ENCODE results near the gene SCN2A.

DNA sequence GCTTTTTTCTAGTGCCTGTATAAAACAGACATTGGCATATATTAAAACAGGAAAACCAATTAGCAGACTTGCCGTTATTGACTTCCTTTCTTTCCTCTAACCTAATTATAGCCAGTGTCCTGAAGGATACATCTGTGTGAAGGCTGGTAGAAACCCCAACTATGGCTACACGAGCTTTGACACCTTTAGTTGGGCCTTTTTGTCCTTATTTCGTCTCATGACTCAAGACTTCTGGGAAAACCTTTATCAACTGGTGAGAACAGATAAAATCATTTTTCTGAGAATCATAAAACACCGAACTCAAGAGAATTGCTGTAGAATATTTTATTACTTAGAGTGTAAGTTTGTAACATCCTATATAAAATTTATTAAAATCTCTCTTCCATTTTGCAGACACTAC lies 74.3 kb downstream of the SCN2A start:
- no peak for TF ChIP-seq POLR2A (IDR thresholded peaks at IDR 0.05)
- TF ChIP-seq CTCF (IDR thresholded peaks at IDR 0.05): no peak

All from testis (tissue), 2 donors.